ENCODE measurements around the gene U2SURP.
"Not testable (repeated sequence)": the region's sequence is repeated elsewhere in the genome, so short reads cannot be mapped to it uniquely, and the experiment has no call there.

U2SURP gene

GRCh38 chr3:143024351-143024960, 23.1 kb downstream of the U2SURP start:
- DNase-seq: no peak

DNA sequence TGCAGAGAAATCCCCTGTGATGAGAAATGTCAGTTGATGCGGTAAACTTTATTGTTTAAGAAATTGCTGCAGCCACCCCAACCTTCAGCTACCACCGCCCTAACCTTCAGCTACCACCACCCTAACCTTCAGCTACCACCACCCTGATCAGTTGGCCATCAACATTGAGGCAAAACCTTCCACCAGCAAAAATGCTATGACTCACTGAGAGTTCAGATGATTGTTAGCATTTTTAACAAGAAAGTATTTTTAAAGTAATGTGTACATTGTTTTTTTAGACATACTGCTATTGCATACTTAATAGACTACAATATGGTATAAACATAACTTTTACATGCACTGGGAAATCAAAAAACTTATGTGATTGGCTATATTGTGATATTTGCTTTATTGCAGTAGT, 30.0 kb downstream of the U2SURP start:
- DNase-seq: no peak

GRCh38 chr3:143031796-143032387, 30.5 kb downstream of the U2SURP start:
- DNase-seq: not testable (repeated sequence)

DNA sequence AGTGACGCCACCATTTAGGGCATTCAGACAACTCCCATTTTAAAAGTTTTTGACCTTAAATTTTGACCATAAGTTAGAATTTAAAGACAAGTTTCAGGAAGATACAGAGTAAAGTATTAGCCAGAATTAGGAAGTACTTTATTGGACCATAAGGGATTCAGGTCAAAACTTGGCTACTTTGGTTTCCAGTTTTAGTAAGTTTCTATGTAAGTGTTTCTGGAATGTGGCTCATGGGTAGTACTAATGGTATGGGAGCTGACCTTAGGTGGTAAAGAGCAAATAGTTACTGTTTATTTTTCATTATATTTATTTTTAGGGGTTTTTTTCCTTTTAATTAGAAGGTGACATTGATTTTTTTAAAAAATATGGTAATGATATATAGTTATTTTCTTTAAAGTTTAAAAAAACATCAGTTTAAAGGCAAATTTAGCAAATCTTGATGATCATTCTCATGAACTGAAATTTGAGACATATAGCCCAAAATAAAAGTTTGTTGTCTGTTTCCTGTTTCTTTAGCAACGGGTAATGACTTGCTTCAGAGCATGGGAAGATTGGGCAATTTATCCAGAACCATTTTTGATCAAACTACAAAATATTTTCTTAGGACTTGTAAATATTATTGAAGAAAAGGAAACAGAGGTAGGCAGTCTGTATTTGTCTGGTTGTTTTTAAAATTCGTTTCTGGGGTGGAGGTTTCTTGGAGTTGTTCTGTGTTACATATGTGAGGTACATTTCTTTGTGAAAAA, 34.3 kb downstream of the U2SURP start:
- no peak for DNase-seq

DNA sequence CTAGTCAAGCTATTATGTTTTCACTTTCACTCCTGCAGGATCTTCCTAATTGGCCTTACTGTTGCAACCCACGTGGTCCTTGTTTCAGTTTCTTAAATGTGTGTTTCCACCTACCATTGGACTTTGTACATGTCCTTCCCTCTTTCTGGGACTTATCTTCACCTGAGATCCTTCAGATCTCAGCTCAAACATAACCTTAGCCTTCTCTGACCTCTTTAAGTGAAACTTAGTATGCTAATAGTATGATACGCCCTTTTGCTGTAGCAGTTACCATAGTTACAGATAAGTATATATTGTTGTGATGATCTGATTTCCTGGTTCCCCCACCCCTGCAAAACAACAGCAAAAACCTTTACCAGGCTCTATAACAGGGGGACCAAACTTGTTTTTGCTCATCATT, 35.2 kb downstream of the U2SURP start:
- DNase-seq: no peak

DNA sequence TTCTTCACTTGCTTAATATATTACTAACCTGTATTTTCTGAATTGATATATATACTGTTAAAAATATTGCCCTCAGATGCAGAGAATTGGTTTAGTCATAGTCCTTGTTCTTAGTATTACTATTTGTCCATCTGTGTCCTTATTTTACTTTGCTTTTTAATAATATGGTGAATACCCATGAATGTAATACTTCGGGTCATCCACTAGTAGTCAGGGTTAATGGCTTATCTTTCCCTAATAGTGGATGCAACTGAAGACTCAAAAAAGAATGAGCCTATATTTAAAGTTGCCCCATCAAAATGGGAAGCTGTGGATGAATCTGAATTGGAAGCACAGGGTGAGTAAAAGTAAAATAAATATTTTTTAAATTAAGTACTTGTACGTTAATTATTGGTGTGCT, 36.5 kb downstream of the U2SURP start:
- DNase-seq: no peak

GRCh38 chr3:143040261-143040879, 39.0 kb downstream of the U2SURP start:
- DNase-seq: no peak

DNA sequence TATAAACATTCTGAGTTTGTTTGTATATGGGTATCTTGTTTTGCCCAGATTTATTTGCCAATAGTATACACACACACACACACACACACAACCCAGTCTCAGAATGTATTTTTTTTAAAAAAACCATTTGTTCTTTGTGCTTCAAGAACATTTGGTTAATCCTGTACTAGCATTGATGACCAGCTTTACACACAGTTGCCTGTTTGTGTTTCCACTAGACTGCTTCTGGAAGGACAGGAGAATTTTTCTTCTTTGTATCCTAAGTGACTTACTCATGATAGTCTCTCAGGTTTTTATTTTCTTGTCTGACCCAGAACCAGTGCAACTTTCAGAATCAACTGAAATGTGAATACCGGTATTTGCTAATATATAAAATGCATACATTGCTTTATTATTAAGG, 40.5 kb downstream of the U2SURP start:
- DNase-seq: no peak

DNA sequence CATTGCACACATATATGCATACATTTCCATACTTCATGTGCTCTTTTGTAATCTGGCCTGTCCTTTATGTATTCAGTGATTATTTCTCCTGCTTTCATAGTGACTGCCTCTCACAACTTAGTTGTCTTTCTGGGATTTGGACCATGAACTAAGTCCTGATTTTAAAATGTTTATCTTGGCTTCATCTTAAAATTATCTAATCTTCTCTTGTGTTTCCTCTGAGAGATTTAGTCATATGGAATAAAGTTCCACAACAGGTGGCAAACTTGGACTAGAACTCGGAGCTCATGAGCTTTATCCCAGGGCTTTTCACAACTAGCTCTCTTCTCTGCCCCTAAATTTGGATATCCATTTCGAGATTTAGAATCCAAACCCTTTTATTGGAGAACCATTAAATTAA, 44.3 kb downstream of the U2SURP start:
- DNase-seq: no peak

GRCh38 chr3:143046075-143046474, 44.7 kb downstream of the U2SURP start:
- DNase-seq: not testable (repeated sequence)

DNA sequence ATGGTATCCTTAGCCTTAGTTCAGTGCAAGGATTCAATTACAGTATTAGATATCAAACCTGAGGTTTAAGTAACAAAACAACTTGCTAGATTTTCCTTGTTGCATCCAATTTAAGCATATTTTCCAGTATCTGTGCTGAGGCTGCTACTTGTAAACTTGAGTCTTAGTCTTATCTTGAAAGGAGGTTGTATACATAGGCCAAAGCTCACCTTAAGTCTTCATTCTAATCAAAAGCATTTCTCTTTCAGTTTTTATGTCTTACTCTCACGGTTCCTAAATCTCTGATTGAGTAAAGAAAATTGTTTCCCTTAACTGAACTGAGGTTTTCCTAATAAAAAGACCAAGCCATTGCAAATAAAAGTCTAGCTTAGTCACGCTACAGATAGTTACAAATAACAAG, 52.6 kb downstream of the U2SURP start:
- DNase-seq: no peak

- no peak for DNase-seq
Observed at GRCh38 chr3:143056372-143056771, 55.0 kb downstream of the U2SURP start.

GRCh38 chr3:143060906-143061305, 59.5 kb downstream of the U2SURP start:
- no peak for DNase-seq

DNA sequence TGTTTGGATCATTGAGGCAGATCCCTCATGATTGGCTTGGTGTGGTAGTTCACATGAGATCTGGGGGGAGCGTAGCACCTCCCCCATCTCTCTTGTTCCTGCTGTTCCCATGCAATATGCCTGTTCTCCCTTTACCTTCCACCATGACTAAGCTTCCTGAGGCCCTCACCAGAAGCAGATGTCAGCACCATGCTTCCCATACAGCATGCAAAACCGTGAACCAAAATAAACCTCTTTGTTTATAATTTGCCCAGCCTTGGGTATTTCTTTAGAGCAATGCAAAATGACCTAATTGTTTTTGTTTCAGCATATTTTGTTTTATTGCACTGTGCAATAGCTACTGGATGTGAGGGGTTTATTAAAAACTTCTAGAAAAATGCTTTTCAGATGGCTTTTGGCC, 61.6 kb downstream of the U2SURP start:
- no peak for DNase-seq

- no peak for DNase-seq
Observed at GRCh38 chr3:143064777-143065176, 63.4 kb downstream of the U2SURP start.

DNA sequence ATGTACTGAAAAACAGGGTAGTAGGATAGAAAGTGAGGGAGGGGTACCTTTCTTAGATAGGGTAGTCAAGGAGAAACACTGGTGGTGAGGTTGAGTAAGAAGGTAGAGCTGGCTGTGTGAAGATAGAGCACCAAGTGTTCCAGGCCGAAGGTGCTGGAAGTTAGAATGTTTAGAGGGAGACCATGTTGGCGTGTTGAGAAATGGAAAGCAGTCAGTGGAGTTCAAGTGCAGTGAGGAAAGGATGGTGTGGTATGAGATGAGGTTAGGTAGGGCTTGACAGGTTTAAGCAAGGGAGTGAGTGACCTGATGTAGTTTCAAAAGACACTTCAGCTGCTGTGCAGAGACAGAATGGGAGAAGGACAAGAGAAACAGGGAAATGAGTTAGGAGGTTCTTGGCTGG, 64.0 kb downstream of the U2SURP start:
- no peak for DNase-seq

GRCh38 chr3:143066033-143066432, 64.7 kb downstream of the U2SURP start:
- no peak for DNase-seq

GRCh38 chr3:143067201-143067600, 65.8 kb downstream of the U2SURP start:
- no peak for DNase-seq

DNA sequence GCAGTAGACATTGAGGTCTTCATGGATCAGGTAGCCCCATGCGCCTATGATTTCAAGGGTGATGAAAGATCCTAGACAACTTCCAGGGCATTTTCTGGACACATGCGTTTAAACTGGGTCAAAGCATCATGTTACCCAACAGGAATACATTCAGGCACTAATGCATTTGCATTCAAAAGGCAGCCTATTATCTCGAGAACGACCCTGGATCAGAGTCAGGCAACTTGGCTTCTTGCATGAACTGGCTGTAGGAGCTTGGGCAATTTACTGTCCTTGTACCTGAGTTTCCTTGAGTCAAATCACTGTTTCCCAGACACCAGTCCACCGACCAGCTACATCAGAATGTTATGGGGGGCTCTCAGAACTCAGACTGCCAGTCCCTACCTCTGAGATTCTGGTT, 66.7 kb downstream of the U2SURP start:
- no peak for DNase-seq

DNA sequence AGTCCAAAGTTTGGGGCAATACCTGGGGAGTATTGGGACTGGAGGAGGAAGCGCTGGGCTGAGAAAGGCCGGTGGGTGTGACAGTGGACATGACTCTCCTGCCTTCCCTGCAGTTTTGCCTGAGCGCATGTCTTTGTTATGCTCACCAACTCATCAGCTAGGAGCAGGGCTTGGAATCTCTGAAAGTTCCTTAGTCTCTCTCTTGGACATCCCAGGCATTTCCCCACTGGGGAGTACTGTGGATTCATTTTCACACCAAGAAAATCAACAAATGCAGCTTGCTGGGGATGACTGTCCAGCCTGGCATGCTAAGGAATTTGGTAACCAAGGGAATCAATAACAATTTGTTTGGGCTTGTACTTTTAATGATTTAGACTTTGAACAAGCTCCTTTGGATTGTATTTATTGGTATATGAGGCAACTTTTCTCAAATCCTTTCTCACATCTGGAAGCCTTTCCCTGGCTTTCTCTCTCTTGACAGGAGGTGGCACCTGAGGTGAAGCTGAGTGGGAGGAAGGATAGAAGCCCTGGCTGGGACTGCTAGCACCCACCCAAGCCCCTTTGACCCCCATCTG, 69.7 kb downstream of the U2SURP start:
- no peak for DNase-seq

DNA sequence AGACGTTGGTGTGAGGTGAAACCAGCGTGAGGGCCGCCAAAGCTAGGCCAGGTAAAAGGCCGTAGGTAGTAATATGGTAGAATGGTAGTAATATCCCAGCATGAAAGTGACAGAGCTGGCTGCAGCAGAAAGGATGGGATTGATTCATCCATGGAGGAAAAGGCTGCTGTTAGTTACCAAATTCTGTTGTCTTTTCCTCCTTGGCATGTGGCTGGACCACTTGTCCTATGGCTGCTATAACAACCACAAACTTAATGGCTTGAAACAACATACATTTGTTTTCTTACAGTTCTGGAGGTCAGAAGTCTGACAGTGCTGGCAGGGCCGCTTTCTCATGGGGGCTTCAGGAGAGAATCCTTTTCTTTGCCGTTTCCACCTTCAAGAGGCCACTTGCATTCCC, 70.4 kb downstream of the U2SURP start:
- DNase-seq: no peak

GRCh38 chr3:143072298-143073020, 71.1 kb downstream of the U2SURP start:
- DNase-seq: not testable (repeated sequence)

DNA sequence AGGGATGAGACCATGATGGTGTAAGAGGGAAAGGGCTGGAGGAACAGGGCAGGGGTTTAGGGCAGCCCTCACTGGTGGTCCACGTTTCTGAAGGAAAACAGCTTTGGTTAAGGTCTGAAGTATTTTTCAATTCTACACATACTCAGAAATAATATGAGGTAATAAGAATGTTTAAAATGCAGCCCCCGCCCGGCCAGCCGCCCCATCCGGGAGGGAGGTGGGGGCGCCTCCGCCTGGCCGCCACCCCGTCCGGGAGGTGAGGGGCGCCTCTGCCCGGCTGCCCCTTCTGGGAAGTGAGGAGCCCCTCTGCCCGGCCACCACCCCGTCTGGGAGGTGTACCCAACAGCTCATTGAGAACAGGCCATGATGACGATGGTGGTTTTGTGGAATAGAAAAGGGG, 72.2 kb downstream of the U2SURP start:
- DNase-seq: not testable (repeated sequence)

Data from retina (tissue), 1 donor.